T-helper 1 cell treated with Interleukin-12 subunit alpha and Interleukin-12 subunit beta and Interleukin-4 antibody, amounts not matched to agents 30 ng/mL and 1 ng/mL, for 36 hours (primary cell): ENCODE results near the gene FARP2. TPM values are rescaled to one million over a fixed set of nuclear protein-coding genes. Genes with fewer than 3 reads are reported as not detected.

Source experiments
- total RNA-seq: library from RNA; stranded (reverse); gene quantifications from 2 replicates; pipeline ENCODE4 v1.2.3, GENCODE V29; 2022

Gene FARP2
- total RNA-seq, 1 donor from 2014 or later: 20.5 TPM

Other genes with a start within 250 kb of the FARP2 start
- 99.6 and 109 TPM in 2 replicates for gene PASK, start 206.8 kb upstream of the FARP2 start, total RNA-seq
- gene PPP1R7, start 205.8 kb upstream of the FARP2 start, total RNA-seq: 113 and 116 TPM in 2 replicates
- gene ANO7, start 167.6 kb upstream of the FARP2 start, total RNA-seq: 0.46 and 0.61 TPM in 2 replicates
- gene HDLBP, start 40.6 kb upstream of the FARP2 start, total RNA-seq: 226 and 240 TPM in 2 replicates
- 217 and 223 TPM in 2 replicates for gene SEPTIN2, start 40.4 kb upstream of the FARP2 start, total RNA-seq
- gene STK25, start 152.3 kb downstream of the FARP2 start, total RNA-seq: 122 and 123 TPM in 2 replicates
- 0.07 TPM in 2 replicates for gene BOK, start 202.5 kb downstream of the FARP2 start, total RNA-seq